HepG2 (cell line): Measurements from ENCODE around the gene NOX3. TPM values are rescaled to one million over a fixed set of nuclear protein-coding genes. Genes with fewer than 3 reads are reported as not detected.

Experiments
- ATAC-seq: fragments of 200-7000 bp; cut with Tn5 transposase; 3 replicates; pipeline ENCODE4 v1.9.1; 2020; ENCODE audit warnings: mild to moderate bottlenecking, moderate library complexity
- BruUV-seq: library from RNA; stranded (reverse); fragments of 400-500 nt; replicated peaks from 2 replicates; lab custom pipeline; 2021; lab: Mats Ljungman, UMichigan
- CTCF ChIA-PET: fragments of 300-600 bp; formaldehyde crosslinking; extraction: SDS; loops from one replicate; lab custom pipeline; 2021; ENCODE audit warnings: low total read pairs, inconsistent platforms, low intra/inter-chr PET ratio; lab: Yijun Ruan, JAX
- POLR2A ChIA-PET: fragments of 350-600 bp; sonication (Branson Sonifier 250); formaldehyde crosslinking; loops from one replicate; lab custom pipeline; 2020; ENCODE audit warnings: antibody characterized with exemption, inconsistent platforms; lab: Yijun Ruan, JAX
- DNase-seq: peaks from one replicate; pipeline ENCODE4 v3.0.0-alpha.2; 2015; ENCODE audit warnings: low spot score
- FAIRE-seq: peaks from 3 replicates; lab custom pipeline; 2011; peaks lifted over from hg19 to GRCh38; lab: Jason Lieb, UNC
- H2AFZ ChIP-seq: one replicate; pipeline ENCODE4 v1.6.1; 2011; ENCODE audit warnings: low read length, inconsistent platforms
- H3K27ac ChIP-seq: fragments of 300-600 bp; 3 replicates; pipeline ENCODE4 v1.8.0; 2011; ENCODE audit warnings: mixed run types, mild to moderate bottlenecking, mixed read lengths, low read length, inconsistent platforms; ENCODE audit not compliant: insufficient read depth; ENCODE audit errors: extremely low read length
- H3K27me3 ChIP-seq, 2 experiments: fragments of 200-600 bp in 1 of 2; 2 replicates in 1 of 2; 3 replicates in 1 of 2; pipeline versions ENCODE4 v1.6.0 to v1.8.0; 2011; ENCODE audit warnings: low read length in 2 of 2, mild to moderate bottlenecking in 2 of 2, moderate library complexity in 2 of 2, inconsistent platforms in 1 of 2; ENCODE audit not compliant: insufficient read depth in 2 of 2, control insufficient read depth in 1 of 2
- H3K36me3 ChIP-seq, 2 experiments: fragments of 200-600 bp in 1 of 2; replicated peaks in 1 of 2; 2 replicates in 1 of 2; 3 replicates in 1 of 2; pipeline versions ENCODE4 v1.5.1 to v1.8.0; 2011; ENCODE audit warnings: low read length in 2 of 2, inconsistent platforms in 1 of 2; ENCODE audit not compliant: insufficient read depth in 2 of 2, control insufficient read depth in 1 of 2
- H3K4me1 ChIP-seq: 2 replicates; pipeline ENCODE4 v1.5.1; 2012; ENCODE audit warnings: low read length, inconsistent platforms; ENCODE audit not compliant: insufficient read depth
- H3K4me2 ChIP-seq: 2 replicates; pipeline ENCODE4 v1.6.0; 2011; ENCODE audit warnings: low read depth, low read length, inconsistent platforms
- H3K4me3 ChIP-seq, 3 experiments: fragments of 200-600 bp in 1 of 3; sonication (generic), shearing (Covaris generic) in 1 of 3; replicated peaks in 1 of 3; 2 replicates each; pipeline ENCODE4 v1.5.1; 2011 to 2016; ENCODE audit warnings: low read length in 3 of 3, inconsistent platforms in 2 of 3, low read depth in 2 of 3, mild to moderate bottlenecking in 2 of 3, control low read depth in 1 of 3, mixed read lengths in 1 of 3; ENCODE audit not compliant: insufficient read depth in 1 of 3
- H3K79me2 ChIP-seq: one replicate; pipeline ENCODE4 v1.6.1; 2011; ENCODE audit warnings: low read length, inconsistent platforms; ENCODE audit not compliant: insufficient read depth
- H3K9ac ChIP-seq: 2 replicates; pipeline ENCODE4 v1.6.0; 2011; ENCODE audit warnings: mild to moderate bottlenecking, low read depth, low read length, inconsistent platforms; ENCODE audit not compliant: insufficient read depth
- H3K9me3 ChIP-seq: 2 replicates; pipeline ENCODE4 v1.5.1; 2012; ENCODE audit warnings: mild to moderate bottlenecking, low read length
- H4K20me1 ChIP-seq: 2 replicates; pipeline ENCODE4 v1.6.0; 2011; ENCODE audit warnings: inconsistent platforms, mild to moderate bottlenecking, low read length, moderate library complexity; ENCODE audit not compliant: insufficient read depth
- ATF4 ChIP-seq, 2 experiments: fragments of 450-650 bp in 1 of 2; sonication (generic) in 1 of 2; formaldehyde crosslinking; IDR thresholded peaks; 2 replicates each; pipeline versions ENCODE4 v1.5.0 to v1.8.0; 2020 to 2022; ENCODE audit warnings: mild to moderate bottlenecking in 1 of 2, missing genetic modification reagents in 1 of 2
- DDIT3 ChIP-seq: sonication (generic); formaldehyde crosslinking; IDR thresholded peaks from 2 replicates; pipeline ENCODE4 v1.4.0; 2020; ENCODE audit warnings: mild to moderate bottlenecking, missing genetic modification reagents
- HNF4A ChIP-seq: sonication (generic); formaldehyde crosslinking; IDR thresholded peaks from 2 replicates; pipeline ENCODE4 v1.4.0; 2020; ENCODE audit warnings: missing genetic modification reagents
- KLF6 ChIP-seq: IDR thresholded peaks from 2 replicates; pipeline ENCODE4 v1.8.0; 2016; ENCODE audit warnings: missing biosample characterization, missing genetic modification reagents
- LCORL ChIP-seq, 2 experiments: fragments of 450-650 bp in 1 of 2; sonication (generic) in 1 of 2; formaldehyde crosslinking in 1 of 2; IDR thresholded peaks; 2 replicates each; pipeline versions ENCODE4 v1.5.0 to v1.6.1; 2017 to 2020; ENCODE audit warnings: antibody characterized with exemption in 1 of 2, missing genetic modification reagents in 1 of 2
- NR2F1 ChIP-seq, 2 experiments: fragments of 450-650 bp in 1 of 2; formaldehyde crosslinking in 1 of 2; IDR thresholded peaks; 2 replicates each; pipeline versions ENCODE4 v1.5.0 to v1.6.1; 2016 to 2020; ENCODE audit warnings: mild to moderate bottlenecking in 1 of 2, missing compliant biosample characterization in 1 of 2, missing genetic modification reagents in 1 of 2, moderate library complexity in 1 of 2
- POGZ ChIP-seq: sonication (generic); formaldehyde crosslinking; IDR thresholded peaks from 2 replicates; pipeline ENCODE4 v1.4.0; 2020; ENCODE audit warnings: mild to moderate bottlenecking, missing genetic modification reagents
- RARA ChIP-seq: IDR thresholded peaks from 2 replicates; pipeline ENCODE4 v1.6.1; 2016; ENCODE audit warnings: missing genetic modification reagents, missing compliant biosample characterization
- ZBTB10 ChIP-seq: sonication (generic); formaldehyde crosslinking; IDR thresholded peaks from 2 replicates; pipeline ENCODE4 v1.4.0; 2020; ENCODE audit warnings: missing genetic modification reagents, borderline replicate concordance
- ZBTB7A ChIP-seq: sonication (generic); formaldehyde crosslinking; IDR thresholded peaks from 2 replicates; pipeline ENCODE4 v1.8.0; 2022; ENCODE audit warnings: mild to moderate bottlenecking, missing genetic modification reagents
- ZFP82 ChIP-seq: sonication (generic); formaldehyde crosslinking; IDR thresholded peaks from 2 replicates; pipeline ENCODE4 v1.5.1; 2020; ENCODE audit warnings: mild to moderate bottlenecking, missing genetic modification reagents, borderline replicate concordance
- ZMYM2 ChIP-seq: sonication (generic); formaldehyde crosslinking; IDR thresholded peaks from 2 replicates; pipeline ENCODE4 v1.8.0; 2022; ENCODE audit warnings: mild to moderate bottlenecking, missing genetic modification reagents
- ZNF281 ChIP-seq: sonication (generic); formaldehyde crosslinking; IDR thresholded peaks from 2 replicates; pipeline ENCODE4 v1.4.0; 2020; ENCODE audit warnings: missing genetic modification reagents, borderline replicate concordance
- ZNF333 ChIP-seq: sonication (generic); formaldehyde crosslinking; IDR thresholded peaks from 2 replicates; pipeline ENCODE4 v1.4.0; 2020; ENCODE audit warnings: mild to moderate bottlenecking, missing genetic modification reagents, borderline replicate concordance
- ZNF543 ChIP-seq: sonication (generic); formaldehyde crosslinking; IDR thresholded peaks from 2 replicates; pipeline ENCODE4 v1.4.0; 2020; ENCODE audit warnings: mild to moderate bottlenecking, missing genetic modification reagents
- ZNF598 ChIP-seq: sonication (generic); formaldehyde crosslinking; IDR thresholded peaks from 2 replicates; pipeline ENCODE4 v1.5.1; 2020; ENCODE audit warnings: mild to moderate bottlenecking, missing genetic modification reagents, borderline replicate concordance
- ZNF878 ChIP-seq: sonication (generic); formaldehyde crosslinking; IDR thresholded peaks from 2 replicates; pipeline ENCODE4 v1.8.1; 2023; ENCODE audit warnings: mild to moderate bottlenecking, missing genetic modification reagents, moderate library complexity
- WGBS: methylation state at CpG from one replicate; pipeline ENCODE4 v1.1.6; 2017; ENCODE audit warnings: low lambda C conversion rate; 5-methylcytosine and 5-hydroxymethylcytosine counted together
- in situ Hi-C: cut with HindIII; loops from 2 replicates; pipeline ENCODE4 v1.10.0; 2017; ENCODE audit warnings: low pct_unique_long_range_greater_than_20kb; ENCODE audit not compliant: extremely low pct_ligation_motif_present
- intact Hi-C: fragments of 100-400 bp; cut with micrococcal nuclease; formaldehyde crosslinking; loops from one replicate; pipeline ENCODE4 v1.10.0; 2022; ENCODE audit not compliant: unreplicated experiment
- polyA plus RNA-seq, 8 experiments: library from polyadenylated mRNA; depleted of rRNA in 3 of 8; stranded (reverse) in 7 of 8; unstranded in 1 of 8; fragments of >200 nt; fragmentation: Illumina TruSeq in 4 of 8; extraction: Trizol in 4 of 8; gene quantifications; 2 replicates each; pipeline versions ENCODE4 v1.2.1 to v1.2.3, GENCODE V29; 2011 to 2016; ENCODE audit warnings: low read depth in 4 of 8, missing spikeins in 1 of 8, mixed read lengths in 1 of 8; ENCODE audit not compliant: insufficient read depth in 1 of 8
- total RNA-seq, 5 experiments: library from RNA; depleted of rRNA; stranded (reverse); fragments of >200 nt; fragmentation: Illumina TruSeq; extraction: Trizol; gene quantifications; 2 replicates each; pipeline ENCODE4 v1.2.3, GENCODE V29; 2016; ENCODE audit warnings: low read depth in 1 of 5

The NOX3 gene
- total and polyA plus RNA-seq, 2 of the 13 experiments (the other 11 are each of a cell fraction or from before 2014, with no cell fraction given): 0.09 to 0.18 TPM

- ATAC-seq: no peak
- Histone ChIP-seq H3K36me3 (no peaks in the 10 kb centered on the region), H3K27ac (peak overlapping the region; percentile 96), H3K4me1 (peaks cover 79% of the 10 kb centered on the region), H3K79me2 (no peaks in the 10 kb centered on the region), H2AFZ (peak overlapping the region; percentile 24), H3K4me3 (no peak overlapping the region), H3K9ac (no peak overlapping the region), H3K4me2 (no peak overlapping the region), H4K20me1 (no peaks in the 10 kb centered on the region), H3K9me3 (no peaks in the 10 kb centered on the region), H3K27me3 (no peaks in the 10 kb centered on the region)
- no peak for FAIRE-seq
- ChIA-PET CTCF (no interaction called here), POLR2A (interaction anchor here (2.6 kb wide), 1 partner anchor 68 kb away, joined by 14 read pairs; no protein-coding TSS in a partner anchor)
- WGBS: 90% methylated on average over 5 of the region's 5 CpGs
- in situ Hi-C loops (no loop called here), intact Hi-C loops (no loop called here)
- peak; percentile 43 for DNase-seq
- no TSS peak for BruUV-seq
- TF ChIP-seq RARA (CRISPR knock-in tag) (peak; percentile 79), ZBTB10 (CRISPR knock-in tag) (no peak), KLF6 (peak; percentile 21; the same call in 1 of the 2 replicates), ZNF333 (no peak), ZBTB7A (CRISPR knock-in tag) (no peak), ZMYM2 (peak; percentile 8; the same call in 1 of the 2 replicates), HNF4A (peak; percentile 47; the same call in 1 of the 2 replicates), ATF4 (CRISPR knock-in tag; IDR thresholded peaks at IDR 0.05) (peak in 1 of 2 experiments; percentile 87; a peak in 2 of 4 replicates), ZNF598 (CRISPR knock-in tag) (no peak), LCORL (IDR thresholded peaks at IDR 0.05) (no peak), LCORL (CRISPR knock-in tag; IDR thresholded peaks at IDR 0.05) (no peak), ZFP82 (CRISPR knock-in tag) (no peak), NR2F1 (CRISPR knock-in tag; IDR thresholded peaks at IDR 0.05) (peak; percentile 59 to 76; a peak in 3 of 4 replicates), ZNF281 (no peak), POGZ (CRISPR knock-in tag) (peak; percentile 69; the same call in 1 of the 2 replicates), ZNF878 (CRISPR knock-in tag) (no peak), DDIT3 (CRISPR knock-in tag) (peak; percentile 89; the same call in 1 of the 2 replicates), ZNF543 (CRISPR knock-in tag) (0 out of 2 replicates have a peak, but pooled peaks have one; percentile 54)
These were observed 59.0 kb downstream of the NOX3 start for GRCh38 chr6:155396605-155397004.
